Measurements from ENCODE around the gene PAX9.

The PAX9 gene

DNA sequence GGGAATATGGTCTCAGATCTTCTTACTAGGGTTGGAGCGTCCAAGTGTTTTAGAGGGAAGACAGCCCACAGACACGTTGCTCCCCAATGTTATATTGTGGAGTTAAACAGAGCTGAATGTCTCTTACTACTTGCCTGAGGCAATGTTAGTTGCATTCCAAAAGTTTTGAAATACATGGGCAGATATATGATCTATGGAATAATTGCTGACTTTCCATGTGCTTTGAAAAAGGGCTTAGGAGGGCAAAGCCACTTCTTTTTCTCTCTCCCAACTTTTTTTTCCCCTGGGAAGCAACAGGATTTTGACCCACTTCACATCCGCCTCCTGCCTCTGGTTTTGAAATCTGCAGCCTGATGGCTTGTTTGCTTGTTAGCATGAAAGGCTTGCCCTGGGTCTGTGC lies 33.7 kb upstream of the PAX9 start:
- no peak for TF ChIP-seq CREB1 (IDR thresholded peaks at IDR 0.05; ENCODE audit: low read depth)

DNA sequence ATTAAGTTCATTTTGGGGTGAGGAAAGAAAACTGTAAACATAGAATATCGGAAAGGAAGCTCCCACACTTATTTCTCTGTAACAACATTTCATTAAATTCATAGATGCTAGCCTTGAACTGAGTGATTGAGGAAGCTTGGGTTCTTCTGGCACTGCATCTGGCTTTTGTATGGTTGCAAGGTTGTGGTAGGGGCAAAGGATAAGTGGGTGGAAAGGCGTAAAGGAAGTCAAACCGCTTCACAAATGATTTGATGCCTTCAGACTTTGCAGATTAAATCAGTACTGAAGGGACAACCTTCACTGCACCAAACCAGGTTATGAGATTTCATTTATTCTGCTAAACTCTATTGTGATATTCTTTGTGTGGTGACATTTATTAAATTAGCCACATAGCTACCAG lies 28.1 kb upstream of the PAX9 start:
- no peak for TF ChIP-seq EP300 (IDR thresholded peaks at IDR 0.05; ENCODE audit: borderline replicate concordance)
- no peak for TF ChIP-seq NFIC (IDR thresholded peaks at IDR 0.05)
- TF ChIP-seq CEBPB (IDR thresholded peaks at IDR 0.05), result no peak
- TF ChIP-seq EGR1 (IDR thresholded peaks at IDR 0.05), result no peak
- no peak for TF ChIP-seq YY1 (IDR thresholded peaks at IDR 0.05; ENCODE audit: low read depth)
- TF ChIP-seq, protein P1, sequence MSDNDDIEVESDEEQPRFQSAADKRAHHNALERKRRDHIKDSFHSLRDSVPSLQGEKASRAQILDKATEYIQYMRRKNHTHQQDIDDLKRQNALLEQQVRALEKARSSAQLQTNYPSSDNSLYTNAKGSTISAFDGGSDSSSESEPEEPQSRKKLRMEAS (IDR thresholded peaks at IDR 0.05), result no peak
- TF ChIP-seq REST (IDR thresholded peaks at IDR 0.05; ENCODE audit: low read depth), result no peak
- no peak for TF ChIP-seq TEAD4 (IDR thresholded peaks at IDR 0.05)
- TF ChIP-seq TCF12 (IDR thresholded peaks at IDR 0.05; ENCODE audit: low read depth), result no peak
- no peak for TF ChIP-seq RAD21 (IDR thresholded peaks at IDR 0.05; ENCODE audit: low read depth)
- no peak for TF ChIP-seq CREB1 (IDR thresholded peaks at IDR 0.05; ENCODE audit: low read depth)
- TF ChIP-seq ZBTB7A (IDR thresholded peaks at IDR 0.05; ENCODE audit: low read depth), result no peak
- TF ChIP-seq FOXM1 (IDR thresholded peaks at IDR 0.05; ENCODE audit: borderline replicate concordance, low read depth), result no peak
- TF ChIP-seq TAF1 (IDR thresholded peaks at IDR 0.05; ENCODE audit: low read depth), result no peak
- TF ChIP-seq, protein P2, sequence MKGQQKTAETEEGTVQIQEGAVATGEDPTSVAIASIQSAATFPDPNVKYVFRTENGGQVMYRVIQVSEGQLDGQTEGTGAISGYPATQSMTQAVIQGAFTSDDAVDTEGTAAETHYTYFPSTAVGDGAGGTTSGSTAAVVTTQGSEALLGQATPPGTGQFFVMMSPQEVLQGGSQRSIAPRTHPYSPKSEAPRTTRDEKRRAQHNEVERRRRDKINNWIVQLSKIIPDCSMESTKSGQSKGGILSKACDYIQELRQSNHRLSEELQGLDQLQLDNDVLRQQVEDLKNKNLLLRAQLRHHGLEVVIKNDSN (IDR thresholded peaks at IDR 0.05), result no peak

- TF ChIP-seq EP300 (IDR thresholded peaks at IDR 0.05; ENCODE audit: borderline replicate concordance) (no peak), TAF1 (IDR thresholded peaks at IDR 0.05; ENCODE audit: low read depth) (no peak), REST (IDR thresholded peaks at IDR 0.05; ENCODE audit: low read depth) (no peak), CEBPB (IDR thresholded peaks at IDR 0.05) (no peak), RAD21 (IDR thresholded peaks at IDR 0.05; ENCODE audit: low read depth) (no peak), YY1 (IDR thresholded peaks at IDR 0.05; ENCODE audit: low read depth) (no peak), ZBTB7A (IDR thresholded peaks at IDR 0.05; ENCODE audit: low read depth) (no peak), EGR1 (IDR thresholded peaks at IDR 0.05) (no peak), TEAD4 (IDR thresholded peaks at IDR 0.05) (no peak), FOXM1 (IDR thresholded peaks at IDR 0.05; ENCODE audit: borderline replicate concordance, low read depth) (no peak), NFIC (IDR thresholded peaks at IDR 0.05) (no peak), CREB1 (IDR thresholded peaks at IDR 0.05; ENCODE audit: low read depth) (no peak), TCF12 (IDR thresholded peaks at IDR 0.05; ENCODE audit: low read depth) (no peak)
- TF ChIP-seq, protein P2 (IDR thresholded peaks at IDR 0.05), result no peak
These were observed 14.8 kb upstream of the PAX9 start for GRCh38 chr14:36646664-36647416.

DNA sequence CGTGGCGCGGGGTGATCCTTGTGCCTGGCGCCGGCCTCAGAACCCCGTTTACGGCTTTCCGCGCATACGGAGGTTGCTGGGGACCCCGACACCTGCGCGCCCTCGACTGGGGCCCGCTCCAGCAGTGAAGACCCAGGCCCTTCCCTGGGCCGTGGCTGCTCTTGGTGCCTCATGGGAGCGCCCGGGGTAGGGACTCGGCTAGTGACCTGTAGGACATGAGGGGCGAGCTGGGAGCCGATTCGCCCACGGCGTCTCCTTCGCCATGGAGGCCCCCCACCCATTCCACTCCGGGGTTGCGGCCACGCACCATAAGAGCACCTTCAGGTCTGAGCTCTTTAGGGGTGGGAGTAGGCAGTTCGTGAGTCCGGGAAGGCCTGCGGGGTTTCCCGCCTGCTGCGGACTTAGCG lies 14.2 kb upstream of the PAX9 start:
- TF ChIP-seq FOXM1 (IDR thresholded peaks at IDR 0.05; ENCODE audit: borderline replicate concordance, low read depth) (no peak), EP300 (IDR thresholded peaks at IDR 0.05; ENCODE audit: borderline replicate concordance) (no peak), TCF12 (IDR thresholded peaks at IDR 0.05; ENCODE audit: low read depth) (no peak), EGR1 (IDR thresholded peaks at IDR 0.05) (no peak), CEBPB (IDR thresholded peaks at IDR 0.05) (no peak), TEAD4 (IDR thresholded peaks at IDR 0.05) (no peak), NFIC (IDR thresholded peaks at IDR 0.05) (no peak), REST (IDR thresholded peaks at IDR 0.05; ENCODE audit: low read depth) (no peak)
- TF ChIP-seq, protein P1 (IDR thresholded peaks at IDR 0.05), result no peak
